NCI-H345 treated with DMSO at 0.1 percent for 48 hours (cell line): Measurements from ENCODE around the gene COL28A1.
A peak's percentile ranks its signal among the peaks of the same experiment; 100 is the strongest.
"Not testable (repeated sequence)": the region's sequence is repeated elsewhere in the genome, so short reads cannot be mapped to it uniquely, and the experiment has no call there.

Experiments used
- DNase-seq: peaks from one replicate; lab custom pipeline; 2025; ENCODE audit not compliant: unreplicated experiment; lab: John Stamatoyannopoulos, UW

The COL28A1 gene

DNA sequence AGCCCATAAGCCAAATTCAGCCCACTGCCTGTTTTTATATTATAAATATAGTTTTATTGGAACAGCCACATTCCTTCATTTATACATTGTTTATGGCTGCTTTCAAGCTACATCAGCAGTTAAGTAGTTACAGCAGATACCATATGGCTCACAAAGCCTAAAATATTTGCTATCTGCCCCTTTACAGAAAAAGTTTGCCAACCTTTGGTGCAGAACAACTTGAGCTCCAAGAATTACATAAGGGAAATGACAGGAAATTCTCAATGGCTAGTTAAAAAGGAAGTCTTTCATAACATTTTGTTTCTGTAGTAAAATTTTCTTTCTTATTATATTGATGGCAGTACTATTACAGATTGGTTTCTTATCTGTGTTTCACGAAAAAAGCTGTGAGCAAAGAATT lies 59.3 kb downstream of the COL28A1 start:
- DNase-seq, result no peak

DNA sequence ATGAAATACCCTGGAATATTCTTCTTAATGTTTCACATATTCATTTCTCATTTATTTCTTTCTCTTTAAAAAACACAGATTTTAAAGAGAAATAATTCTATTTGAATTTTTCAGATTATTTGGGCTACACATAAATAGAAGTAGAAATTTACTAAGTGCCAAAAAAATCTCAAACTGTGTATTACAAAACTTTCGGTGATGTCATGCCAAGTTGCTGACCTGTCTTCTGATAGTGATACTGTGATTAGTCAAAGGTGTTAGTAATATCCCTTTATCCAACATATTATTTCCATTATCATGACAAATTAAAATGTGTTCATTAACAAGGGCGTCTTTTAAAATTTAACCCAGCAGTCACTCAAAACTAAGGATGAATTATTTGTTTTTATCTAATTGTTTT lies 60.1 kb downstream of the COL28A1 start:
- no peak for DNase-seq

DNA sequence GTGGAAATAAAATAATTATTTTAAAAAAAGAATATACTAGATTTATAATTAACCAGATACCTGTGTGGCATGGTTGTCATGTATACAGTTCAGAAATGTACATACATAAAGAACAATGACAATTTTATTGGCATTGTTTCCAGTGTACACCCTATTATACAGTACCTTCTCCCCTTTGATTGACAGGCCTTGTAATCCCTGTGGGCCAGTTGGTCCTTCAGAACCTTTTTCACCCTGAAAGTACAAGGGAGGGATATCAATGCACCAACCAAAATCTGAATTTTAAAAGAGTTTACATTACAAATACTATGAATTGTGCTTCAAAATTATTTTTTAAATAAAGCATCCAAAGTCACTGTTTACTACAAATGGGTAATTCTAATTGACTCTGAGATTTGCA lies 61.2 kb downstream of the COL28A1 start:
- no peak for DNase-seq

DNA sequence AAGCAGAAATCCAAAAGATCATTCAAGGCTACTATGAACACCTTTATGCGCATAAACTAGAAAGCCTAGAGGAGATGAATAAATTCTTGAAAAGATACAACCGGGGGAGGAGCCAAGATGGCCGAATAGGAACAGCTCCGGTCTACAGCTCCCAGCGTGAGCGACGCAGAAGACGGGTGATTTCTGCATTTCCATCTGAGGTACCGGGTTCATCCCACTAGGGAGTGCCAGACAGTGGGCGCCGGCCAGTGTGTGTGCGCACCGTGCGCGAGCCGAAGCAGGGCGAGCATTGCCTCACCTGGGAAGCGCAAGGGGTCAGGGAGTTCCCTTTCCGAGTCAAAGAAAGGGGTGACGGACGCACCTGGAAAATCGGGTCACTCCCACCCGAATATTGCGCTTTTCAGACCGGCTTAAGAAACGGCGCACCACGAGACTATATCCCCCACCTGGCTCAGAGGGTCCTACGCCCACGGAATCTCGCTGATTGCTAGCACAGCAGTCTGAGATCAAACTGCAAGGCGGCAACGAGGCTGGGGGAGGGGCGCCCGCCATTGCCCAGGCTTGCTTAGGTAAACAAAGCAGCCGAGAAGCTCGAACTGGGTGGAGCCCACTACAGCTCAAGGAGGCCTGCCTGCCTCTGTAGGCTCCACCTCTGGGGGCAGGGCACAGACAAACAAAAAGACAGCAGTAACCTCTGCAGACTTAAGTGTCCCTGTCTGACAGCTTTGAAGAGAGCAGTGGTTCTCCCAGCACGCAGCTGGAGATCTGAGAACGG lies 70.5 kb downstream of the COL28A1 start:
- DNase-seq, result not testable (repeated sequence)

DNA sequence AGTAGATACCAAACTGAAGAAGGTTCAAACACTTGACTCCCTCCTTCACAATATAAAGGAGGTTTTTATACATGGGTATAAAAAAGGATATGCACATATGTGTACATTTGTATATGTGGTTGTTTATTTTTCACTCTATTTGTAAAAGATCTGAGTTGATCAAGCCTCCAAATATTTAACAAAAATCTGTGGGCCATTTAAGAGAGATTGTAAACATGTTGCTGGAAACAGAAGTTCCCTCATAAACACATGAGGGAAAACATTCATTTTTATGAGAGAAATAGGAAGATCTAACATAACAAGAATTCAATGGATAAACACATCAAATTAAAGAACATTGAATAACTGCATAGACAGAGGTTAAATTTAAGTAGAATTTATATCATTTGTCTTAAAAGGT lies 81.7 kb downstream of the COL28A1 start:
- DNase-seq, result no peak

DNA sequence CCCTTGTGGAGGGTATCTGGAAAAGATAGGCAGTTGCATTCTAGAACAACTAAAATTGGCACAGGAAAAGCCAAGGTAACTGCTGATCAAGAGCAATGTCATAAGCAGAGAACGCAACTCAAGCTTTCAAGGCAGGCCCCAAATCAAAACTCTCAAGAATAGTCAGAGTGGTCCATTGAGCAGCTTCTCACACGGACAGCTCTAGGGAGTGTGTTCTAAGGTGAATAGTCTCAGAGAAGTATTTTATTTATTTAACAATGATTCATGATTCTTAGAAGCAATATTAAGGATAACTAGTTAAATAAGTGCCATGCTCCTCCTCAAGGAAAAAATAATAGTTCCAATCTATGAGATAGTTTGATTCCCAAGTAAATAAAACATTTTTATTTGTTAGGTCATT lies 83.0 kb downstream of the COL28A1 start:
- no peak for DNase-seq

DNA sequence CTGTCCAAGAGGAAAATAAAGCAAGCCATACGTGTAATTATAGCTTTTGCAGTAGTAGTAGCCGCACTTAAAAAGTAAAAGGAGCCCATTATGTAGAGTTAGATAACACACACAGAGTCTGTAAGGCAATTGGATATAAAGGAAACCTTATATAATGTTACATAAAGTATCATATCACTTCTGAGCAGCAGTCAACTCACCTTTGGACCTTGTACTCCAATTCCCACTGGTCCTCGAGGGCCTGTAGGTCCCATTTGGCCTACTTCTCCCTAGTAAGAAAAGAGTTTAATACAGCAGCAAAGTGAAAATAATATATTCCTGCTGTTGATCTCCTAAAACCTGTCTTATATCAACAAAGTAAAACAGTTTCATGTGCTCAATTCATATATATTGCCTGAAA lies 83.6 kb downstream of the COL28A1 start:
- no peak for DNase-seq

DNA sequence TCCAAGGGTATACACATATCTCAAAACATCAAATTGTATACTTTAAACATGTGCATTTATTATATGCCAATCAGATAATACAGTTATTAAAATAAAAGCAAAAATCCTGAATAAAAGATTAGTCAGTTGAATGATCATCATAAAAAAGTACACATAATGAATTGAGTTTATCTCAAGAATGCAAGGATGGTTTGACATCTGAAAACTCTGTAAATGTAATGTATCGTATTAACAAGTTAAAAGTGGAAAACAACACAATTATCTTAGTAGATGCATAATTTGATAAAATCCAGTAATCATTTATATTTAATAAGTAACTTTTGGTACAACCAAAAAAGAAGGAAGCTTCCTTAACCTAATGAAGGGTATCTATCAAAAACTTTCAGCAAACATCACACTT lies 86.6 kb downstream of the COL28A1 start:
- DNase-seq, result no peak

DNA sequence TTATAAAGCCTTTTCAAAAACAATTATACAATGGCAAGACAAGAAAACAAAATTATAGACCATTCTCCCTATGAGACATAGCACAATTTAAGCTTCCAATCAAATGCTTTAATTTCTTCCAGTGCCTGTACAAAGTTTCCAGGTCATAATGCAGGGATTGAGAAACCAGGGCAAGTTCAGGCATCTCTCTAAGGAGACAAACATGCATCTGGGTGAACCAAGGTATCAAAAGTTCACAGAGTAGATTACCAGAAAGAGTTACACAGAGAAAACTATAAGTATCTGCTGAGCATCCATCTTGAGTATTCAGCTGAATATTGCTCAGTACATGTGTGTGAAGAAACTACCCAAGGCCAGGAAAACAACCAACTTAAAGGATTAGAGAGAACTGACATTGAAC lies 89.1 kb downstream of the COL28A1 start:
- no peak for DNase-seq

DNA sequence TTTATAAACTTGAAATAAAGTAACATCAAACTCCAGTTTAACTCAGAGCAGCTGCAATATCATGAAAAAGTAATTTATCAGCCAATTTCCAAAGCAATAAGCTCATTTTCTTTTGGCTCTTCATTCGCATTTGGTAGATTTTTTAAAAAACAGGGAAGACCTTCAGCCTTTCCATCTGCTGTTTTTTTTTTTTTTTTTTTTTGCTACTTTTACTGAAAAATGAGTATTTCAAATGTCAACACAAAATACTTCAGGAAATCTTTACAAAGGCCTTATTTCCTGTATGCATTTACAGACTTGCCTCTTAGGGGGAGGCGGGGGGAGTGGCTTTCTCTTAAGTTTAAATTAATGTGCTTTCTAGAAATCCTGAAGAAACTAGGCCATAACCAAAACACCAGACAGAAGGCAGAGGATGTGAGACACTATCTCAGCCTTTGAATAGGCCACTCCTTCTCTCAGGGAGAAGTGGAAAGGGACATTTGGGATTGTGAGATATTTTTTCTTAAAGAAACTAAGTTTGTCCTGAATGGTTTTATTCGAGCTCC lies 91.8 kb downstream of the COL28A1 start:
- DNase-seq, result no peak

DNA sequence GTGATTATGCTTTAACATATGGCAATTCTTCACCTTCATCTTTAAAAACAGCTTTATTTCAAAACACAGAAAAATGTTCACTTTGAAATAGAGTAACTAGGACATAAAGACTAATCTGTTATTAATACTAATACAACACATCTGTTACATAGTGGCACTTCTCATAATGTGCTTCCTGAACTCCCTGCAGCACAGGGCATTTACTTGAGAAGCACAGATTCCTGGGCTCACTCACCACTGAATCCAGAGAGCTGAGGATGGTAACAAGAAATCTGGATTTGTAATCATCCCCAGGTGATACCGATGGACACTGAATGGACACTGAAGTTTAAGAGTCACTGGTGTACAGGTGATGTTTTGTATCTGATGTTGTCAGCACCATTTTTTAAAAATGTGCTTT lies 96.1 kb downstream of the COL28A1 start:
- no peak for DNase-seq

DNA sequence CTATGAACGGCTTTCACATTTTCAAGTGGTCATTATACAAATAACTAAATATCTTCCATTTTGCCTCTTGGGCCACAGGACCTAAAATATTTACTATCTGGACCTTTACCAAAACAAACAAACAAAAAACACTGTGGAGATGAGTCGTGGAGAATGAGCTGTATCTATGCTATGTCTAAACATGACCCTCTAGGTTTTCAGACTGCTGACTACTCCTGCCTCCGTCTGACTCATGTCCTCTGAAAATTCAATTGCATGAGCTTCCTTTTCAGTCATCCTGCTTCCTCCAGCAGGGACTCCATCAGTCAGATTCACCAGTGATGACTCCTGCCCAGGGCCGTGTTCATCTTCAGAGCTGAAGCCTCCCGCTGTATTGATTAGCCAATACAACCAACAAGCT lies 96.8 kb downstream of the COL28A1 start:
- peak; percentile 4 for DNase-seq

DNA sequence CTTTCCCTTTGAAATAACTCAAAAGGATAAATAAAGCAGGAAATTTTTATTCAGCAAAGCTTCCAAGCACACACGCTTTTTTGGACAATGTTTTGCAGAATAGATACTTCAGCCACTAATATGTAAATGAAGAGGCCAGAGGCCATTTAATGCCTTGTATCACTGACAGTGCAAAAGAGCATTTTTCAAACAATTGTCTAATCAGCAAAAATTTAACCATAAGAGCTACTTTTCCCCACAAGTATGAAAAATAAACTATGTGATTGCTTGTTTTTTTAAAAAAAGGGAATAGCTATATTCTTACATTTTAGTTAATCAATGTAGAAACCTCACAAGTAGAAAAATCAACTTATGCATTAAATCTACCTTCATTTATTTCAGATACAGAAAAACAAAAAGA lies 99.7 kb downstream of the COL28A1 start:
- DNase-seq, result no peak

DNA sequence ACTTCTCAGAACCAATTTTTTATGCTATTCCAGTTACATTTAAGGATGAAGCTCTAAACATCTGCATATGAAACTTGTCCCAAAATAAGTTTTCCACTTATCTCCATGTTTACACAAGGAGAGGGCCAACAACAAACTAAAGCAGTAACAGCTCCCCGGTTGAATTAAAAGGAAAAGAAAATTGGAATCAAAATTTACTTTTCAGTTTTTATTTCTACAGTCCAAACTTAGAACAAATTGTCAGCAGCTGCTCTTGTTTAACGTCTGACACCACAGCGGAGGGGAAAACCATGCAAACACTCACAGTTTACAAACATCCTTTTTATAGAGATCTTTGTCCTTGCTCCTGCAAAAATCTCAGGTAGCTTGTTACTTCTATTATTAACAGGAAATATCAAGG lies 101.3 kb downstream of the COL28A1 start:
- DNase-seq, result no peak

DNA sequence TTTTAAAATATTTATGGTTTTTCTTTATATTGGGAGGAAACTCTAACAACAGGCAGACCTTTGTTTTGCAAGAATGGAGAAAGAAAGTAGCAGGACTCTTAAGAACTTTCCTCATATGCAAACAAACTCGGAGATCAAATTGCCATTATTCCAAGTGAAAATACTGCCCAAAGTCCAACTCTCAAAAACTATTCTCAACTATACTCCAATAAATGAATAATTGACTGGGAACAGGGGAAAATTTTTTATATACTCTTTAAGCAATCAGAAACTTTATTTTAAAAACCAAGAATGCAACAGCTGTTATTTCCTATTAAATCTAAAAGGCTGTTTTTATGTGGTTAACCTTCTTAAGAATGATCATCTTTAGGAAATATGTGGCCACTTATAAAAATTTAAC lies 101.9 kb downstream of the COL28A1 start:
- no peak for DNase-seq

DNA sequence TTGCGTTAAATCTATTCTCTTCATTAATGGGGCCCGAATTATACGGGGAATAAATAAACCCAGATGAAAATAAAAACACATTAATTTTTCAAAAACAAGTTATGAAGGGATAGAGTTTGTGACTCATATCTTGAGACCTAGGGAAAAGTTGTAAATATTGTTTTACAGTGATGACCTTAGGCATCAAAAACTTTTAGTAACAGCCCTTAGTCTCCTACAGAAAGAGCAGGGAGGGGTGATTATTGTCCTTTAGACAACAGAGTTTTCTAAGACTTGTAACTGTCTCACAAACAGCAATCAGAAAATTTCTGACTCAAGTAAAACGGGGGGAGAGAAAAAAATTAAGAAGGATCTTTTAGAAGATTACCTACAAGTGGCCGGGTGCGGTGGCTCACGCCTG lies 102.7 kb downstream of the COL28A1 start:
- no peak for DNase-seq

DNA sequence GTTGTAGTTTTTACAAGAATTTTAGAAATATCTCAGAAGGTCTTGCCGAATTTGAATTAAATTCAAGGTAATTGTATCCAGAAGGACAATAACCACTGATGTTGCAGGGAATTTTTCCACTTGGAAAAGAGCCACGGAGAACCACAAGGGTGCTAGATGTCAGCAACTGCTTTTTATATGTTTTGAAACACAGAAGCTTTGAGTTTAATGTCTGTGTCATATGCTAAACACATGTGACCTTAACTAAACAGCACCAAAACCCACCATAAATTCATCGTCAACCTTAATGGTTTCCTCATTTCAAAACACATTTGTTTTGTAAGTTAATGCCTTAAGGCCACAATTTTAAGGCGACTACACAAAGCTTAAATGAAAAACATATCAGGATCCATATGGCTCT lies 106.9 kb downstream of the COL28A1 start:
- no peak for DNase-seq

DNA sequence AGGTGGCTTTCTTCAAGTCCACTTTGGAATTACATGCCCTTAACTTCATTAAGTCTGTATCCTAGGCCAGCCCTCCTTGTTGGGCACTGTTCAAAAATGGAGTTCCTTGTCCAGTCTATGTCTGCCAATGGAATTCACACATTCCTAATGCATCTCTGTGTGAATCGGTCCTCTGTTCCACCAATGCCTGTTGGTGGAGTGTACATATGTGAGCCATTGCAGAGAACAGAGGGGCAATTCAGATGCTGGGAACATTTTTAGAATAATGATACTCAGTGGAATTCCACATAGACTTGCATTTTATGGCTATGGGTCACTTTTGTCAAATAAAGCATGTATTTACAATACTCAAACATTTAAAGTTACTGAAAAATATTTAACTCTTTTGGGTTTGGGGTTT lies 108.3 kb downstream of the COL28A1 start:
- no peak for DNase-seq

DNA sequence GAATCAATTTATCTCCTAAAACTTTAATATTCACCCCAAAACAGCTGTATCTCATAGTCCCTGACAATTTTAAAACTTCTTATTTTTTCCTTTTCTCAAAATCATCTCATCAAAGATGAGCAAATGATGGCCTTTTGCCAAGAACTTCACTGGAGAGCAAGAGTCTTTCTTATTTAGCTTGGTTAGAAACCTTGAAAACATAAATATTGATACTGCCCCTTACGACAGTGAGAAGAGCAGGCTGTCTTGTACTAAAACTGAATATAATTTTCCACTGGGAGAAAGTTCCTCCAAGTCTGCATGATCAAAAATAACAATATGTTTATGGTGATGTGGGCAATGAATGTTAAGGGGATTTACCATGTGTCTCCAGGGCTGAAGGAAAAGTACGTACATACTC lies 109.0 kb downstream of the COL28A1 start:
- DNase-seq, result no peak

DNA sequence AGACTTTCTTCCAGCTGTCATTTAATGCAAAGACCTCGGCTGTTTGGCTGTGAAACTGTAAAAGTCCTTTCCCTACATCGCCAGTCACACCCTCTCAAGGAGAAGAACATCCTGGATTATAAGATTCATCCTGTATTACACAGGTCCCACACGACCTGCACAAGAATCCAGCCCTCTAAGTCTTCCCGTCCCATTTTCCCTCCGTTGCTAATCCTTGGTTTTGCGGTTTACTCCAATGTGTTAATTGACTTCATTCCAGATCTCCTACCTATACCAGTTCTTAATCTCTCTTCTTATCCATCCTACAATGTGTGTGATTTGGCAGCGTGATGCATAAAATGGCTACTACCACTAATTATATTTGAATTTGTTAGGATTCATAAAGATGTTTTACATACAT lies 110.4 kb downstream of the COL28A1 start:
- DNase-seq, result no peak

DNA sequence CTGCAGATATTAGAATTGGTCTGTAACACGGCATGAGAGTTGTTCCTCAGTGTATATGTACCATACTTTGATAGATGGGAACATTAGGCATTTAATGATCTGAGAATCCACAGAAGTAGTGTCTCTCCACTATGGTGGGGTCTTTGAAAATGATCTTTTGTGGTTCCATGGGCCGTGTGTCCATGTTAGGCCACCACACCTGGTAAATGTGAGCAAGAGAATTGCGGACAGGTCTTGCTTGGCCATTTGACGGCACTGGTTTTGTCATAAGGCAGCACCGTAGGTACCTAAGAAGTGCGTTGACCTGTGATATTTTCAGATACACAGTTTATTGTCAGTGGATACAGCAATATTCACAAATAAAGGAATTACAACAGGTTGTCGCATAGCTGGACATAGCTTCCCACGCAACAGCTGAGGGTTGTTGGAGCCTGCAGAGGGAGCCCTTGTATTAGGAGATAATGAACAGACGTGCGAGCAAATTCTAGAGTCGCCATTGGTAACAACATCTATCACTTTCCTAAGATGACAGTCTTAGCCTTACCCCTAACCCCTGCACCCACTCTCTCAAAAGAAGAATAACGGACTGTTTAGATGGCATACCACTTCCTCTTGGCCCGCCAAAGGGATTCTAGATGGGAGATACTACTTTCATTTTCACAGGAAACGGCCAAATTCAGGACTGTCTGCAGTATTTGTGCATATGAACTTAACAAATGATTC lies 111.4 kb downstream of the COL28A1 start:
- DNase-seq, result peak; percentile 48

DNA sequence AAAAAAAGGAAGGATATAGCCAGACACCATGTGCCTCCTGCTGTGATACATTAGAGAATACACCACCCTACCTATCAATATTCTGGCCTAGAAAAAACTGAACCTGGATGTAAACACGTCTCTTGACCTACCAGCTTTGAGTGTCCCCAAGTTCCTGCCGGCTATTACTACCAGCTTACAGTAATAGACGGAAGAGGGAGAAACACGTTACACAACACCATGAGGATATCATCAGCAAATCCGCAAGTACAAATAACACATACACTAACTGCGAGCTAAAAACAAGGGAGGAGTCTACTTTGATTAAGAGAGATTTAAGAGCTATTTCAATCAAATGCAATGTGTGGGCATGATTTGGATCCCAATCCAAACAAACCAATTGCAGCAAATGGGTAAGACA lies 113.0 kb downstream of the COL28A1 start:
- DNase-seq, result no peak

DNA sequence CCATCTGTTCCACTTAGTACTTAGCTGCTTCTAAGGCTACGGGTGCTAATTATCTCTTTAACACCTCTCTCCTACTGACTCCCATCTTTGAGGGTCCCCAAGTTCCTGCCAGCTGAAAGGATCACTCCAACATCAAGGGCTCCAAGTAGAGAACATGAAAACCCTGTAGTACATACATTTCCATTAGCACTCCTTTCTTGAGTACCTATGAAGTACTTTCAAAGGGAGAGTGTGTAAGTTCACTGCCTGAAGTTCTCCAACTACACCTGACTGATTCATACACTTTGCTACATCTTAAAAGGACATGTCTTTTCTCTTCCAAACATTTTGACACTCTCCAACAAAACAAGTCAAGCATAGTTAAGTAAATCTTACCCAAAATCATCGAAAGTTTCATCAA lies 113.8 kb downstream of the COL28A1 start:
- DNase-seq, result no peak
